HG02973 (cell line): ENCODE measurements around the gene PDGFRA.
"Not testable (repeated sequence)": the region's sequence is repeated elsewhere in the genome, so short reads cannot be mapped to it uniquely, and the experiment has no call there.

Experiments
- ATAC-seq: cut with Tn5 transposase; IDR thresholded peaks from one replicate; pipeline ENCODE4 v1.9.1; 2021; ENCODE audit warnings: moderate library complexity; ENCODE audit not compliant: unreplicated experiment

The PDGFRA gene

DNA sequence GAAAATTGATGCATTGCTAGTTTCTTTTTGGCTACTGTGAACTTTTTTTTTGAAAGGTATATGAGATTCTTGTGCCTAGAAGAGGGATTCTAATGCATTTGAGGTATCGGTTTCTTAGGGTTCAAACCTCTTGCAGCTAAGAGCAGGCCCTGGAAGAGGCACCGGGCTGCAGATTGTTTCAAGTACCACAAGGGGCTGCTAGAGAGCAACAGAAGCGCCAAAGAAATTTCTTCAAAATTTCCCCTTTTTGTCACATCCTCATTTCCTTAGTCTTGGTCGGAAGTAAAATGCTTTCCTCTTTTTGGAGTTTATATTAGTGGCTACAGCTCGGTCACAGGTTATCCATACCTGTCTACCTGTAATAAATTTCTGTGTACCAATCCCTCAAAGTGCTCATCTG lies 89.8 kb downstream of the PDGFRA start:
- ATAC-seq, result peak; percentile 29

DNA sequence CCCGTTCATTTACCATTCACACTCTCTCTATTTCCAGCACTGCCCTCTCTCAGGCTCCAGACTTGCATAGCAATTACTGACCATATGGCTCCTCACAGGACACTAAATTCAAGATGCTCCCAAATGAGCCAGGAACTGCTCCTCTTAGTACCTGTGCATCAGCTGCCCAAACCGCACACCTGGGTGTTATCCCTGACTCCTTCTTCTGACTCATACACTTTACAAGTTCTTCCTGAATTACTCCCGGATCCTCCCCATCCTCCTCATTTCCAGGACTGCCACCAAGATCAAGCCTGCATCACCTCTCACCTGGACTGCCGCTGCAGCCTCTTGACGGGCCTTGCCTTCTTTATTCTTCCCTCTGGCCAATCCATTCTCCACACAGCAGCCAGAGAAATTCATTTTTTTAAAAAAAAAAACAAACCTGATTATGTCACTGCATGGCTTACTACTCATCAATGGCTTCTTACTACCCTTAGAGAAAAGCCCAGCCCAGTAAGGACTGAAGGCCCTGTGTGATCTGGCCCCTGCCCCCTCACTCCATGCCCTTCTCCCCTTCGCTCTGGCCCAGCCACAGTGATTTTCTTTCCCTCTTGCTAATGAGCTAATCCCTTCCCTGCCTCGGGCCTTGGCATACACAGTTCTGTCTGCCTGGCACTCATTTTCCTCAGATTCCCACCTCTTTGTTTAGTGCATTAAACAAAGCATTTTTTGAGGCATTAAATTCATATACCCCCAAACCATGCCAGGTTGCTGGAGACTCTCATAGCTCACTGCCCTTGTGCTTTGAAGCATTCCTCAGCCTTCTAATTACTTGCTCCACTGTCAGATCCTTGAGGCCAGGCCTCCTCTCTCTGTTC lies 92.0 kb downstream of the PDGFRA start:
- ATAC-seq, result no peak

DNA sequence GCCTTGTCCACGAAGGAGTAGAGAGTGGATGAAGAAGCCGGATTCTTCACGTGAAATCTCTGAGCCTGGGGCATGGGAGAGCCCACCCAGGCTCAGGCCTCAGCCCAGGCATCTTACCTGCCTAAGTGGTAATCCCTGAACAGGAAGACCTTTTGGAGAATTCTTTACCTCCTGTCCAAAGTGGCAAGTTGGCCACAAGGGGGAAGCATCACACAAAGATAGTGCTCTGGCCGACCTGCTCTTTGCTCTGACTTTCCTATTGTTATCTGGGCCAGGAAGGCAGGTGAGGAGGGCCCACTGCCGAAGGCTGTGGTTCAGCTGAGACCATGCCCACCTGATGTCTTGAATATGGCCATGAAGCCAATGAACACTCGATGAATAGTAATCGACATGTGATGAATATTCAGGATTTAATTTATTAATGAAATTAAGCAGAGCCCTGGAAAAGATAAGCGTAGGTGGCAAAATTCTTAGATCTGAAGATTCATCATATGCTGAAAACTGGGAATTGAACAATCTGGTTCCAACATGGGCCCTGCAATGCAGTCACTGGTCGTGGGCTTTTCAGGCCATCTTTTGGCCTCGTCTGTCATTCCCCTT lies 93.8 kb downstream of the PDGFRA start:
- ATAC-seq, result peak; percentile 73

DNA sequence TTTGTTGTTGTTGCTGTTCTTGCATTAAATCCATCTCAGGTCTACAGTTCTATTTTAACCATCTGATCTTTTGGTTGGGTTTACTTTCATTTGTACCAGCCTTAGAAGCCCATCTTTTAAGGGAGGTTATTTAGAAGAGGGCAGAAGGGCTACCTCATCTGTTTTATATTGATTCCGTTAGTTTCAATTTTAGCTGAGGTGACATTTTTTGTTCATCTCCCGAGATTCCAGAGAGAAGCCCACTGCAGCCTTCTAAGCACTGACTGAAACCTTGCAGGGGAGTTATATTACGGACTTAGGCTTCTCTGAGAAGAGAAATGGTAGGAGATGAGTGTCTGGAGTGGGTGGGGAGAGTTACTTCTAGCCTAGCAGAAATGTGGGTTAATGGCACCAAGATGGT lies 101.8 kb downstream of the PDGFRA start:
- ATAC-seq, result no peak

DNA sequence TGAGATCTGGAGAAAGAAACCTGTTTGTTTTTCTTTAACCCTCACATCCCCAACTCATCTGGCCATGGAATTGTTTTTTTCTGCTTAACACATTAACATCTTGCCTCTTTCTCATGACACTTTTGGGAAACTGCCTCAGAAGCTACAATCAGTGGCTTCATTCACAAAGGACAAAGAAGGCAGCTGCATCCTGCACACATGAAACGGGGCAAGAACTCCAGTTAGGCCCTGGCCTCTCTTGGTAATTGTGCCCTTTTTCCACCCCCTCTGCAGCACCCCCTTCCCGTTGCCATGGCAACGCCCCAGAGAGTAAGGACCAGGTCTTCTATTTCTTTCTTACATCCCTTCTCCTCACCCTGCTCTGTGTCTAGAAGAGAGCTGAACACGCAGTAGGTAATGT lies 103.4 kb downstream of the PDGFRA start:
- ATAC-seq, result no peak

DNA sequence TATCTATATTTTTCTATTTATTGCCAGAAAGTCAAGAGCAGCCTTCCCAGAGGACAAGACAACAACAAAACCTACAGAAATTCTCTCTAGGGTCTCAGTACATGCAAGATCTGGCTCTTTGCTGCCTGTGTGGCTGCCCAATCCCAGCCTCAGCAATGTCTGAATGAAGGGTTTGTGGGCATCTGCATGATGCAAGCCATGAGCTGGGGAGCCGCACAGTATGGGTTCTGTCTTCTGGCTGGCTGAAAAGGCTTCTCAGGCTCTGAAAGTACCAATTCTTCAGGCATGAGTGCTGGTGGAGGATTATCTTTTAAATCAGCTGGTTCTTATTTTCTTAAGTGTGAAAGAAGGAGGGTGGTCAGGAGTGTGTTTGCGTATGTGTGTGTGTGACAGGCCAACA lies 104.6 kb downstream of the PDGFRA start:
- ATAC-seq, result no peak

DNA sequence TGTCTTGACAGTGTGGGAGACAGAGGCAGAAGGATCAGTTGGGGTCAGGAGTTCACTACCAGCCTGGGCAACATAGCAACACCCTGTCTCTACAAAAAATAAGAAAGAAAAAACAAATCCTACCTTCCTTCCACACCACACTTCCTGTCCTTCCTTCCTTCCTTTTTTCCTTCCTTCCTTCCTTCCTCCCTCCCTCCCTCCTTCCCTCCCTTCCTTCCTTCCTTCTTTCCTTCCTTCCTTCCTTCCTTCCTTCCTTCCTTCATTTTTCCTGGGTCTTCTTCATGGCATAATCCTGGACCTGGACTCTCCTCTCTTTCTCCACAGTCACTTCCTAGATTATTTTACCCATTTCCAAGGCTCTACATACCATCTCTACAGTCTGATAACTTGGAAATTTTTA lies 105.7 kb downstream of the PDGFRA start:
- ATAC-seq, result not testable (repeated sequence)

DNA sequence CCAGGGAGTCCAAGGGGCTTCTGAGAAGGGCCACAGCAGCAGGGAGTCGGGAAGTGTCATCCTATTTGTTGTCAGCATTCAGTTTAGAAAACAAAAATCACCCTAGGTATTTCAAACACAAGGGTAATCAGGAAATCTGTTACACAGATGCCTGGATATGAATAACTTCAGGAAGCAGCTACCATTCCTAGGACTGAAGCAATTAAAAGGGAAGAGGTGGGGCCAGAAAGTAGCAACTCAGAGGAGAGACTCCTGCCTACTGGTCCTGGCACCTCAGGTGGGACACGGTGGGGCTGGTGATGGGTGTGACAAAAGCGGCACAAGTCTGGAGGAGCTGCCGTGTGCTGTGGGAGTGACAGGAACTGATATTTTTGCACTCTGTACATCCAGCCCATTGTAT lies 107.9 kb downstream of the PDGFRA start:
- no peak for ATAC-seq

DNA sequence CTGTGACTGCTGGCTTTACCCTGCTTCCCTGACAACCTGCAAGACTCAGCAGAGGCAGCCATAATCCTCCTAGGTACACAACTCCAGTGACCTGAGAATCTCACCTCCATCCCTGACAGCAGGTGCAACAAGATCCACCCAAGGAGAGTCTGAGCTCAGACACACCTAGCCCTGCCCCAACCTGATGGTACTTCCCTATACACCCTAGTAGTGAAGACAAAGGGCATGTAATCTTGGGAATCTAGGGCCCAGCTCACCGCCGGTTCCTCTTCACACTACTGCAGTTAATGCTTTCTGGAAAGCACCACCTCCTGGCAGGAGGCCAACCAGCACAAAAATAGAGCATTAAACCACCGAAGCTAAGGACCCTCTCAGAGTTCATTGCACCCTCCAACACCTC lies 113.0 kb downstream of the PDGFRA start:
- ATAC-seq, result not testable (repeated sequence)
